Tibial nerve (tissue), 4 donors: ENCODE results near the gene SIPA1L3.

Source experiments
- EP300 ChIP-seq, 2 donors: sonication (generic); formaldehyde crosslinking; IDR thresholded peaks; one replicate each; pipeline ENCODE4 v1.6.1; 2017; ENCODE audit warnings: antibody characterized with exemption in 2 of 2, mild to moderate bottlenecking in 1 of 2
- POLR2A ChIP-seq, 2 donors: fragments of 450-650 bp; IDR thresholded peaks; one replicate each; pipeline ENCODE4 v1.6.1; 2017; ENCODE audit warnings: antibody characterized with exemption in 2 of 2, mild to moderate bottlenecking in 2 of 2, moderate library complexity in 2 of 2
- TF ChIP-seq, protein P1 (sequence below), 5 experiments: fragments of 200-600 bp in 3 of 5; fragments of 450-650 bp in 2 of 5; sonication (generic) in 3 of 5; IDR thresholded peaks; one replicate each; pipeline ENCODE4 v1.5.1; 2016 to 2019; ENCODE audit warnings: antibody characterized with exemption in 5 of 5, mild to moderate bottlenecking in 3 of 5, moderate library complexity in 2 of 5

DNA sequence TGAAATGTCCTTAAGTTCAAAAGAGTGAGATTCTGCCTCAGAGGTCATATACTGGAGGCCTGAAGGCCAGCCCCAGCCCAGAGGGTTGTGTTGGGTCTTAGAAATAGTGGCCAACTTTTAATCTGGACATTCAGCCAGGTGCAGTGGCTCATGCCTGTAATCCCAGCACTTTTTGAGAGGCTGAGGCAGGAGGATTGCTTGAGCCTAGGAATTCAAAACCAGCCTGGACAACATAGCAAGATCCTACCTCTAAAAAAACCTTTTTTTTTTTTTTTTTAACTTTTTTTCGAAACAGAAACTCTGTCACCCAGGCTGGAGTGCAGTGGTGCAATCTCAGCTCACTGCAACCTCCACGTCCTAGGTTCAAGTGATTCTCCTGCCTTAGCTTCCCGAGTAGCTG, 301.6 kb downstream of the SIPA1L3 start:
- TF ChIP-seq POLR2A (IDR thresholded peaks at IDR 0.05) (no peak), EP300 (IDR thresholded peaks at IDR 0.05) (no peak)
- TF ChIP-seq, protein P1, sequence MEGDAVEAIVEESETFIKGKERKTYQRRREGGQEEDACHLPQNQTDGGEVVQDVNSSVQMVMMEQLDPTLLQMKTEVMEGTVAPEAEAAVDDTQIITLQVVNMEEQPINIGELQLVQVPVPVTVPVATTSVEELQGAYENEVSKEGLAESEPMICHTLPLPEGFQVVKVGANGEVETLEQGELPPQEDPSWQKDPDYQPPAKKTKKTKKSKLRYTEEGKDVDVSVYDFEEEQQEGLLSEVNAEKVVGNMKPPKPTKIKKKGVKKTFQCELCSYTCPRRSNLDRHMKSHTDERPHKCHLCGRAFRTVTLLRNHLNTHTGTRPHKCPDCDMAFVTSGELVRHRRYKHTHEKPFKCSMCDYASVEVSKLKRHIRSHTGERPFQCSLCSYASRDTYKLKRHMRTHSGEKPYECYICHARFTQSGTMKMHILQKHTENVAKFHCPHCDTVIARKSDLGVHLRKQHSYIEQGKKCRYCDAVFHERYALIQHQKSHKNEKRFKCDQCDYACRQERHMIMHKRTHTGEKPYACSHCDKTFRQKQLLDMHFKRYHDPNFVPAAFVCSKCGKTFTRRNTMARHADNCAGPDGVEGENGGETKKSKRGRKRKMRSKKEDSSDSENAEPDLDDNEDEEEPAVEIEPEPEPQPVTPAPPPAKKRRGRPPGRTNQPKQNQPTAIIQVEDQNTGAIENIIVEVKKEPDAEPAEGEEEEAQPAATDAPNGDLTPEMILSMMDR (IDR thresholded peaks at IDR 0.05), result no peak
